HG03139 (cell line): ENCODE data around the gene PLEKHA1.

Source experiments
- ATAC-seq: cut with Tn5 transposase; IDR thresholded peaks from one replicate; pipeline ENCODE4 v1.9.1; 2021; ENCODE audit not compliant: unreplicated experiment

PLEKHA1 gene

GRCh38 chr10:122375679-122376160 is 1.2 kb downstream of the PLEKHA1 start:
- ATAC-seq = no peak

- no peak for ATAC-seq
These were observed 2.0 kb downstream of the PLEKHA1 start for GRCh38 chr10:122376364-122376961.

- no peak for ATAC-seq
These were observed 4.5 kb downstream of the PLEKHA1 start for GRCh38 chr10:122379041-122379440.

GRCh38 chr10:122379537-122379936 is 5.0 kb downstream of the PLEKHA1 start:
- ATAC-seq = no peak

GRCh38 chr10:122380703-122381102 is 6.2 kb downstream of the PLEKHA1 start:
- ATAC-seq = no peak

GRCh38 chr10:122381680-122382079 is 7.2 kb downstream of the PLEKHA1 start:
- no peak for ATAC-seq

- ATAC-seq = no peak
These were observed 12.0 kb downstream of the PLEKHA1 start for GRCh38 chr10:122386514-122386913.

- no peak for ATAC-seq
These were observed 13.1 kb downstream of the PLEKHA1 start for GRCh38 chr10:122387572-122387971.

GRCh38 chr10:122388287-122388997 is 13.9 kb downstream of the PLEKHA1 start:
- ATAC-seq = no peak

GRCh38 chr10:122390271-122390670 is 15.8 kb downstream of the PLEKHA1 start:
- ATAC-seq = no peak

GRCh38 chr10:122390679-122391078 is 16.2 kb downstream of the PLEKHA1 start:
- ATAC-seq = no peak

- no peak for ATAC-seq
These were observed 17.4 kb downstream of the PLEKHA1 start for GRCh38 chr10:122391875-122392274.

- ATAC-seq = no peak
These were observed 18.3 kb downstream of the PLEKHA1 start for GRCh38 chr10:122392835-122393234.

GRCh38 chr10:122393288-122393687 is 18.8 kb downstream of the PLEKHA1 start:
- no peak for ATAC-seq

GRCh38 chr10:122402548-122403131 is 28.1 kb downstream of the PLEKHA1 start:
- ATAC-seq = no peak

GRCh38 chr10:122404576-122404975 is 30.1 kb downstream of the PLEKHA1 start:
- no peak for ATAC-seq

- ATAC-seq = no peak
These were observed 33.0 kb downstream of the PLEKHA1 start for GRCh38 chr10:122407375-122408125.

- ATAC-seq = no peak
These were observed 38.8 kb downstream of the PLEKHA1 start for GRCh38 chr10:122413327-122413726.

GRCh38 chr10:122417667-122418066 is 43.2 kb downstream of the PLEKHA1 start:
- no peak for ATAC-seq

- no peak for ATAC-seq
These were observed 44.5 kb downstream of the PLEKHA1 start for GRCh38 chr10:122419016-122419415.

GRCh38 chr10:122419876-122420623 is 45.5 kb downstream of the PLEKHA1 start:
- ATAC-seq = no peak
